ENCODE results near the gene ECI1. TPM values are rescaled to one million over a fixed set of nuclear protein-coding genes. Genes with fewer than 3 reads are reported as not detected.

Gene ECI1
- total RNA-seq, 2 donors from 2014 or later, result 36.7 to 50.6 TPM

DNA sequence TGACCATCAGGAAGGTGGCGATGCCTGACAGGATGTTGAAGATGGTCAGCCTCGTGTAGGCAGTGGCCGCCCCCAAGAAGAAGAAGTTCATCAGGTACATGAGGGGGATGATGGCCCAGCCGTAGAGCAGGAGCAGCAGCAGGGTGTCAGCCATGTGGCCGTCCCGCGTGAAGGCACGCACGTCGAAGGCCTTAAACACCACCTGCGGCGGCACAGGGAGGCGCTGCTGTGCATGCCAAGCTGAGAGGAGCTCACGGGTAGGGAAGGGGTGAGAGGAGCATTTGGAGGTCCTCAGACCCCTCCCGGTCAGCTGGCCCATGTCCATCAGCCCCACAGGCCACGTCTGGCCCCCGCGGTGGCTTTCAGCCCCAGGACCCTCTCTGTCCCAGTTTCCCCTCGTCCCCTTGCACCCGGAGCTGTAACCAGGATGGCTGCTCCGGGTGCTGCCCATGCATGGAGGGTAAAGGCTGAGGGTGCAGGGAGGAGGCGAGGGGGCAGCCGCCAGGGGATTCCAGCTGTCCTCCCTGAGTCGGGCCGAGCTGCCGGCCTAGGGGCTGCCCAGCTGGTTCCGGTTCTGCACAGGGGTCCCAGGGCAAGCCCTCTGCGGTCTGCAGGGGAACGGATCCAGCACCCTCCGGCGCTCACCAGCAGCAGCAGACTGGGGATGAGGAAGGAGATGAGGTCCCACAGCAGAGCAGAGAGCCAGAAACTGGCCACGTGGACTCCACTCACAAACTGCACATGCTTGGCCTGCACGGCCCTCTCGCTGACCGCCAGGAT, 33.6 kb upstream of the ECI1 start:
- Mint-ChIP-seq H3K4me3 (no peak overlapping the region), H3K27ac (no peak overlapping the region), H3K4me1 (no peaks in the 10 kb centered on the region), H3K9me3 (no peaks in the 10 kb centered on the region), H3K36me3 (ENCODE audit: low read depth) (no peaks in the 10 kb centered on the region), H3K27me3 (no peaks in the 10 kb centered on the region)
- no peak for ATAC-seq (replicated peaks)

DNA sequence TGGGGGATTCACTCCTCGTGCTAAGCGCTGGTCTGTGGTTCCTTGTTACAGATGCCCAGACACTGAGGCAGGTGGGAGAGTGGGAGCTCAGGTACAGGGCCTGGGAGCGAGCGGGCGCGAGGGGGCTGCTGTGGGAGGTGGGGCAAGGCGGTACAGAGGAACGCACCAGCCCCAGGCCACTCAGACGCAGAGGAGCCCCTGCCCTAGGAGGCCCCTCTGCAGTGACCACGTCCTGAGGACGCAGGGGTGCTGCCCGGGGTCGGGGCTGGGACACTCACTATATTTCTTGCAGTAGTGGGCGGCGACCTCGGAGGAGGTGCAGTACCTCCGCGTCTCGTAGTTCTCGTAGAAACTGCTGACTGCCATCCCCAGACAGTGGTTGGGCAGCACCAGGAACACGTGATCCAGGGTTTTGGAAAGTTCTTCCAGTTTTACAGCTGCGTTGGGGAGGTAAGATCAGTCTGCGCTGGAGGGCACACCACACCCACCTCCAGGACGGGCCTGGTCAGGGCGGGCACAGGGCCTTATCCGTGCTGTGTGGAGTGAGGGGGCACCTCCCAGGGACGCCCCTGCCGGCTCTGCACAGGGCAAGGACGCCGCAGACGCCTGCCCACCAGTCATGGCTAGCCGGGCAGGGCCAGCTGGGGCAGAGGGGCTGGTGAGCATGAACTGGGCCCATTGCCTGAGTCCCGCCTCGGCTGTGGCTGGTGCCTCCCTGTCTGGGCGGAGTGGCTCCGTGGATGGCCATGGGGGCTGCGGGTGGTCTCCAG, 32.8 kb upstream of the ECI1 start:
- Mint-ChIP-seq H3K27me3 (no peaks in the 10 kb centered on the region), H3K9me3 (no peaks in the 10 kb centered on the region), H3K4me1 (no peaks in the 10 kb centered on the region), H3K4me3 (no peak overlapping the region), H3K27ac (no peak overlapping the region), H3K36me3 (ENCODE audit: low read depth) (no peaks in the 10 kb centered on the region)
- ATAC-seq (replicated peaks), result no peak

DNA sequence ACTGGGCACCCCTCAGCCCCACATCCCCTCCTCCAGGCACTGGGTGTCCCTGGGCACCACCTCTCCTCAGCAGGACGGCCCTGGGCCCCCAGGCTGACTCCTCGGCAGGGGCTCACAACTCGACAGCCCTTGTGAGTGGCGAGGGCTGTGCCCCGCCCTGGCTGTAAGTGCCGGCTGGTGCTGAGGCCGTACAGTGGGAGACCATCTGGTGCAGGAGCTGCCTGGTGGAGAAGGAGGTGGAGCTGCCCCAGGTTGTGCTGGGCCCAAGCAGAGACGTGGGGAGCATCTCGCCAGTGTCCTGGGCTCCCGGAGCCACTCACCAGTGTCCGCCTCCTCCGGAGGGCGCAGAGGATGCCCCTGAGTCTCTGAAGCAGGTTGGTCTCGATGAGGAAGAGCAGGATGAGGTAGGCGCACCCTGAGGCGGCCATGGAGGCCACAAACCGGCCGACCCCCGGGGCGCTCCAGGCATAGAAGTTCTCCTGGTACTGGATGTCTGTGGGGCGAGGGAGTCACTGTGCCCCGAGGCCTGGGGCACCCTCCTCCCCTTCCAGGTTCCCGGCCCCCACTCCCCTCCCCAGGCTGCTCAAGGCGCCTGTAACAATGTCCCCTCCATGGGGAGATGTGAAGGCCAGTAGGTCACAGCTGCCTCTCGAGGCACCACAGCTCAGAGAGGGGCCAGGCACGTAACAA, 31.6 kb upstream of the ECI1 start:
- no peak overlapping the region for H3K4me3 Mint-ChIP-seq

DNA sequence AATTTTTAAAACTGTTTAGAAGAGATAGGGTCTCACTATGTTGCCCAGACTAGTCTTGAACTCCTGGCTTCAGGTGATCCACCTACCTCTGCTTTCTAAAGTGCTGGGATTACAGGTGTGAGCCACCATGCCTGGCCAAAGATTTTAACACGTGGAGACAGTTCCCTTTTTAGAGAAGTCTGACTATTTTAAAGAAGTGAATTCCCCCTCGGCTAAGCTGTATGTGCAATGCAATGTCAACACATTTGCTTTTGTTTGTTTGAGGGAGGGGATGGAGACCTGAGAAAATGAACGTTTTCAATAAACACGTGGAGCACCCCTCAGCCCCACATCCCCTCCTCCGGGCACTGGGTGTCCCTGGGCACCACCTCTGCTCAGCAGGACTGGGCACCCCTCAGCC, 30.9 kb upstream of the ECI1 start:
- H3K4me1 Mint-ChIP-seq, result no peaks in the 10 kb centered on the region
- ATAC-seq (replicated peaks), result no peak
- H3K27me3 Mint-ChIP-seq, result no peaks in the 10 kb centered on the region
- no peaks in the 10 kb centered on the region for H3K36me3 Mint-ChIP-seq (ENCODE audit: low read depth)
- H3K4me3 Mint-ChIP-seq, result no peak overlapping the region
- H3K9me3 Mint-ChIP-seq, result no peaks in the 10 kb centered on the region
- H3K27ac Mint-ChIP-seq, result no peak overlapping the region

More for the DNA sequence above, 31.6 kb upstream of the ECI1 start:
- Mint-ChIP-seq H3K9me3 (no peaks in the 10 kb centered on the region), H3K4me1 (no peaks in the 10 kb centered on the region), H3K27me3 (no peaks in the 10 kb centered on the region), H3K36me3 (ENCODE audit: low read depth) (no peaks in the 10 kb centered on the region), H3K27ac (no peak overlapping the region)
- ATAC-seq (replicated peaks), result no peak

DNA sequence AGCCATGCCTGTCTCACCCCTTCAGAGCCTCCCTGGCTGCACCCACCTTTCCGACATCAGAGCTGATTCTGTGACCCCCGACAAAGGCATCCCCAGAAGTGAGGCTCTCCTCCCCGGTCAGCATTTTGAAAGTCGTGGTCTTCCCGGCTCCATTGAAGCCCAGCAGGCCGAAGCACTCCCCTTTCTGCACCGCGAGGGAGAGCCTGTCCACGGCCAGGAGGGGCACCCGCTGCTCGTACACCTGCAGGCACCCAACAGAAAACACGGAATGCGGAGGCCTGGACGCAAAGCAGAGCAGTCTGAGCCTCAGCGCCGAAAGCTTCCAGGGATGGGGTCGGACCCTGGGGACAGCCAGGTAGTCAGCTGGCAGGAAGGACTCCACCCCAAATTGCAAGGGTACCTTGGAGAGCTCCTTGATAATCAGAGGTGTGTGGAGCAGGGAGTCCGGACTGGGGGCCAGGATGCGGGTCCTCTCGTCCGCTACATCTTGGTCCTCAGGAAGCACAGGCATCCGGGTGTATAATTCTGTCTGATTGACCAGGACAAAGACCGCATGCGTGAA, 29.7 kb upstream of the ECI1 start:
- no peaks in the 10 kb centered on the region for H3K9me3 Mint-ChIP-seq
- ATAC-seq (replicated peaks), result no peak
- no peak overlapping the region for H3K4me3 Mint-ChIP-seq
- H3K4me1 Mint-ChIP-seq, result no peaks in the 10 kb centered on the region
- H3K27me3 Mint-ChIP-seq, result no peaks in the 10 kb centered on the region
- no peaks in the 10 kb centered on the region for H3K36me3 Mint-ChIP-seq (ENCODE audit: low read depth)
- H3K27ac Mint-ChIP-seq, result no peak overlapping the region

DNA sequence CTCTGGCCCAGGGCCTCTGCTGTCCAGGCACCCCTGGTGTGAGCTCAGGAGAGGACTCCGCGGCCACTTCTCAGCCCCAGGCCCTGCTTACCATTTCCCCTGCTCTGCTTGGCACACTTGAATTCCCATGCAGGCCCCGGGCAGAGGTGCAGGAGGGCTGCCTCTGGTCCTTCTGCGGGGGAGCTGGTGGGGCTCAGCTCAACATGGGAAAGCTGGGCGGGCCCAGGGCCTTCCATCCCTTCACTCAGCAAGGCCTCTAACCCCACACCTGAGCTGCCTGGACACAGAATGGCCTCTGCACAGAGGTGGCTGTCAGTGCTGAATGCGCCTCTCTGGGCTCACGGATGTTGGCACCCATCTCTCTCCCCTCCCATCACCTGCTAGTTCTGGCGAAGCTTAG, 29.1 kb upstream of the ECI1 start:
- no peak for ATAC-seq (replicated peaks)
- no peaks in the 10 kb centered on the region for H3K9me3 Mint-ChIP-seq
- no peaks in the 10 kb centered on the region for H3K27me3 Mint-ChIP-seq
- no peaks in the 10 kb centered on the region for H3K4me1 Mint-ChIP-seq
- no peaks in the 10 kb centered on the region for H3K36me3 Mint-ChIP-seq (ENCODE audit: low read depth)
- H3K27ac Mint-ChIP-seq, result no peak overlapping the region
- H3K4me3 Mint-ChIP-seq, result no peak overlapping the region

DNA sequence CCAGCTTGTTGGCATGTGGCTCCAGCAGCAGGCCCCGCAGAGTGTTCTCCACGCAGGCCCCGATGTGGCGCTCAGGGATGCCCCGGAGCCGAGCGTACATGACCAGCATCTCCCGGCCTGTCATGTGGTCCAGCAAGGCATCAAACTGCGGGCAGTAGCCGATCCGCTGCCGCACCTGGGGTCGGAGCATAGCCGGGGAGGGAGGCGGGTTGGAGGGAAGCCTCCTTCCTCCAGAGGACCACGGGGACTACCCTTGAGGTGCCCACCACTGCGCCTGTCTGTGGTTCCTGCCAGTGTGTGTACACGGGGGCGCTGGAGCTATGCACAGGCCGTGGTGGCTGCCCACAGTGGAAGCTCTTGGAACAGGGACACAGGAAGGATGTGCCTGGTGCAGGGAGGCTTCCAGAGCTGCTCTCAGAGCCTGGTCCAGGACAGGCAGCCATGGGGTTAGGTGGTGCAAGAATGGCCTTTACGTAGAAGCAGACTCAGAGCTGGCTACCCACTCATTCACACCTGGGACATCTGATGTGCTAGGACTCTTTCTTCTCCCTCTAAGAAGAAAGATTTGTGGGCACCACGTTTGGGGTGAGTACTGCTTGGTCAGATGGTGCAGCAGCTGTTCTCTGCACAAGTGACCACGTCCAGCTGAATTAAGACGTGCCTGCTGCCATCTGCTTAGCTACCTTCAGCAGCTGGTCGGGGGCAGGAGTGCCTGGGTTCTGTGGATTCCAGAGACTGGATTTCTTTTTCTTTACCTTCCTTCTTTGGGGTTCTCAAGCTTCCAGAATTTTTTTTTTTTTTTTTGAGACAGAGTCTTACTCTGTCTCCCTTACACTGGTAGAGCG, 27.8 kb upstream of the ECI1 start:
- Mint-ChIP-seq H3K36me3 (ENCODE audit: low read depth) (no peaks in the 10 kb centered on the region), H3K27ac (no peak overlapping the region), H3K4me3 (no peak overlapping the region), H3K4me1 (no peaks in the 10 kb centered on the region), H3K9me3 (no peaks in the 10 kb centered on the region), H3K27me3 (no peaks in the 10 kb centered on the region)
- no peak for ATAC-seq (replicated peaks)

DNA sequence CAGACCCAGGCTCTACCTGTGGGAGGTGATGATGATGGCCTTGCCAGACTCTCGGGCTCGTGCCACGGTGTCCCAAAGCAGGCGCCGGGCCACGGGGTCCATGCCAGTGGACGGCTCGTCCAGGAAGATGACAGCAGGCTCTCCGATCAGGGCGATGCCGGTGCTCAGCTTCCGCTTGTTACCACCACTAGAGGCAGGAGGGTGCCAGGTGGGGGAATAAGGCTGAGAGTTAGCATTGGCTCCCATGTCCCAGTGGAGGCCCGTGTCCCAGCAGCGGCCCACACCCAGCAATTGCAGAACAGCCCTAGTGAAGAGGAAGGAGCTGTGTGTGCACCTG, 26.9 kb upstream of the ECI1 start:
- Mint-ChIP-seq H3K27ac (no peak overlapping the region), H3K4me3 (no peak overlapping the region), H3K27me3 (no peaks in the 10 kb centered on the region), H3K4me1 (no peaks in the 10 kb centered on the region), H3K36me3 (ENCODE audit: low read depth) (no peaks in the 10 kb centered on the region), H3K9me3 (no peaks in the 10 kb centered on the region)
- ATAC-seq (replicated peaks), result no peak

DNA sequence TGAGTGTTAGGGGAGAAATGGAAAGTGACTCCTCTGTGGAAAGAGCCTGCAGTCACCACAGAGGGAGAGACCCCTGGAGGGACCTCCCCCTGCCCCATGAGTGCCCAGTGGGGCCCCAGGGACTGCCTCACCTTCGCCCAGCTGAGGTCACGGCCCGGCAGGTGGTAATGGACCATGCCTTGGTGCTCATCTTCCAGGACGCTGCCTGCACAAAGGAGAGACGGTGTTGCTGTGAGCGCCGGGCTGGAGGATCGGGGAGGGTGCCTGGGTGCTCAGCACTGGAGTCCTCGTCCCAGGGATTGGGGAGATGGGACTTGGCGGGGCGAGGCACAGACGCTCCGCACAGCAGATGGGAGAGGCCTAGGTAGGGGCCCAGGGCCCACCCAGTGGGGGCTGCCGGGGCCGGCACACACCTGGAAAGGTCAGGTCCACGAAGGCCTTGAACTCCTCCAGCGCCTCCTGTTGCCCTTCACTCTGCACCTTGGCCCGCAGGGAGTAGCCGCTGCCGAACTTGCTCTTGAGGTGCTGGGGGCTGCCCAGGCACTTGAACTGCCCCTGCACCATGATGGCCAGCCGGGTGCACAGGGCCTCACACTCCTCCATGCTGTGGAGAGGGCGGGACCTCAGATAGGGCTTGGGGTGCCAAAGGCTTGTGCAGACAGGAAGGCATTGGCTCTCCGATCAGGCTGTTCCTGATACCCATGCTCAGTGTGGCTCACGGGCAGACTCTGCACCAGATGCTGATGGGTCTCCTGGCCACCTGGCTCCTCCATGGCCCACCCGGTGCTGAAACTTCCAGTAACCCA, 26.3 kb upstream of the ECI1 start:
- Mint-ChIP-seq H3K27ac (no peak overlapping the region), H3K4me3 (no peak overlapping the region), H3K36me3 (ENCODE audit: low read depth) (no peaks in the 10 kb centered on the region), H3K27me3 (no peaks in the 10 kb centered on the region), H3K4me1 (no peaks in the 10 kb centered on the region), H3K9me3 (no peaks in the 10 kb centered on the region)
- no peak for ATAC-seq (replicated peaks)

DNA sequence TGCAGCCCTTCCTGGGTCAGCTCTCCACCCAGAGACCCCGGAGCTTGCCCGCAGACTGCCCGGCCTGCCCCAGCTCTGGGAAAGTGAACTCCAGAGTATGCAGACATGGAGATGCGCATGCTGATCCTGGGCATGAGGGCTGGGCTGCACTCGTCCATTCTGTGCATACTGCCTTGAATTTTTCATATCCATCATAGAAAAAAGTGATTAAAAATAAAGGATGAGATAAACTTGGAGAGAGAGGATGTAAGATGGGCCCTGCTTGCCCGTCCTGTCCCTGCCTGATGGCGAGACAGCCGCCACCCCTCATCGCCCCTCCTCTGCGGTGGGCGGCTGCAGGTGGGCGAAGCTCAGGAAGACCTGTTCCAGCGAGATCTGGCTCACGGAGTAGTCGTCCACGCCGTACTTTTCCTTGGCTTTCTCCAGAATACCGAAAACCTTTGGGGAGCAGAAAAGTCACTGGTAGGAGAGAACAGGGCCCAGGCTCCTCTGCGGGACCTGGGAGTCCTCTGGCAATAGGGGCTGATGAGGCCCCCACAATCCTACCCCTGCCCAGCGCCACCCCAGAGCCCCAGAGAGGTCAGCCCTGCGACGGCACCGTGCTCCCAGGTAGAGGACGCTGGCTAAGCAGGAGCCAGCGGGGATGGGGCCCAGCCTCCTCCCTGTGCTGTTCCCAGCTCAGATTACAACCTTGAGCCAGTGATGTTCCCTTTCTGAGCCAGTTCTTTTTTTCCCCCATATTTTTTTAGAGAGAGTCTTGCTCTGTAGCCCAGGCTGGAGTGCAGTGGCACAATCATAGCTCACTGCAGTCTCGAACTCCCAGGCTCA, 25.2 kb upstream of the ECI1 start:
- Mint-ChIP-seq H3K4me3 (no peak overlapping the region), H3K36me3 (ENCODE audit: low read depth) (no peaks in the 10 kb centered on the region), H3K4me1 (no peaks in the 10 kb centered on the region), H3K27ac (no peak overlapping the region), H3K9me3 (no peaks in the 10 kb centered on the region), H3K27me3 (no peaks in the 10 kb centered on the region)
- no peak for ATAC-seq (replicated peaks)

DNA sequence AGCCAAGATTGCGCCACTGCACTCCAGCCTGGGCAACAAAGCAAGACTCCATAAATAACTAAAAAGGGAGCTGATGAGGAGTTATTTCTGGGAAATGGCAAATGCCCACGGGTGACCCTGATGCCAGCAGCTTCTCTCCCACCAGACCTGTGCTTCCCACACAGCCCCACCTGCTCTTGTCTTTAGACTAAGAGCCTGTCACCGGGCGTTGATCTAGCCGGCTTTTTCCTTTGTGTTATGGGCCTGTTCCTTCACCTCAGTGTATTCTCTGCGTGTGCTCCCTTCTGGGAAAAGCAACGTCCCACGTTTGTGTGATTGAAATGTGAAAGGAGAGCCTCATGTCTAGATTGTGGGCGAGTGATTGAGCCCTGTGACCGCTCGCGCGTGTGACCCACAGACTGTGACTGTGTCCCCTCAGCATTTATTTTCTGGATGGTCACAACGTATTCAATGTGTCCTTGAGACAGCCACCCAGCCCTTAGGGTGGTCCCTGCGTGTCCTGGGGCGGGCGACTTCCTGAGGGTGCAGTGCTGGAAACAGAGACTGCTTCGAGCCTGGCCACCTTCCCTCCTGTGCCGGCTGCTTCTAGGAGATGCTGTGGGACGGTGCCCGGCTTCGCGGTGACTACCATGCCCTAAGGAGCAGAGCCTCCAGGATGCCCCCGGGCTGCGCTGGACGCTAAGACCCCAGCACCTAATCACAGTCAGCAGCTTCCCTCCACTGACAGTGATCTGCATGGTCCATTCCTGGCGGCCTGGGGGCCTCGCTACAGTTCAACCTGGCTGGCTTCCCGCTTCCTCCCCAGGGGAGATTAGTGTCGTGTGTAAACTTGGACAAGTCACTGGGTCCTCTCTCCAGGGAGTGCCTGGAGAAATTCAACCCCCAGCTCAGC, 24.3 kb upstream of the ECI1 start:
- H3K9me3 Mint-ChIP-seq, result no peaks in the 10 kb centered on the region
- H3K27ac Mint-ChIP-seq, result no peak overlapping the region
- ATAC-seq (replicated peaks), result no peak
- H3K36me3 Mint-ChIP-seq (ENCODE audit: low read depth), result no peaks in the 10 kb centered on the region
- H3K4me3 Mint-ChIP-seq, result no peak overlapping the region
- H3K27me3 Mint-ChIP-seq, result no peaks in the 10 kb centered on the region
- H3K4me1 Mint-ChIP-seq, result no peaks in the 10 kb centered on the region

DNA sequence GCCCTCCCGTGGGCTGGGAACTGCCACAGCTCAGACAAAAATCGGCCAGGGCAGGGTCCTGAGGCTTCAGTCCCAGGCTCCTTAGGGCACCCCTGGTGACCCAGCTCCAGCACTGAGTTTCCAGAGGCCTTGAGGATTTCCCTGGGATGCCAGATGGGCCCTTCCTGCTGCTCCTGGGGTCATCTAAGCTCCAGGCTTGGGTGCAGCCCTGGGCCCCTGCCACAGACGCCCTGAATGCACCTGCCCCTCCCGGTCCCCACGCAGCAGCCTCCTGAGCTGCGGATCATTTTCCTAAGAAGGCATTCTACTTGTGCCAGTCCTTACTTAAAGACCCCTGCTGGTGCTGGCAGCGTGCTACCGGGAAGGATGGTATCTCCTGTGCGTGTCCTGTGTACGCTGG, 22.5 kb upstream of the ECI1 start:
- H3K27me3 Mint-ChIP-seq, result no peaks in the 10 kb centered on the region
- H3K9me3 Mint-ChIP-seq, result no peaks in the 10 kb centered on the region
- H3K4me1 Mint-ChIP-seq, result peaks cover 6% of the 10 kb centered on the region
- ATAC-seq (replicated peaks), result no peak
- no peaks in the 10 kb centered on the region for H3K36me3 Mint-ChIP-seq (ENCODE audit: low read depth)
- no peak overlapping the region for H3K27ac Mint-ChIP-seq
- H3K4me3 Mint-ChIP-seq, result no peak overlapping the region

All from activated T-helper 17 cell treated with anti-CD3 and anti-CD28 coated beads, Interleukin-2, amount 50 U/mL, for 72 hours (primary cell).